ENCODE data around the gene KCTD8.

KCTD8 gene

DNA sequence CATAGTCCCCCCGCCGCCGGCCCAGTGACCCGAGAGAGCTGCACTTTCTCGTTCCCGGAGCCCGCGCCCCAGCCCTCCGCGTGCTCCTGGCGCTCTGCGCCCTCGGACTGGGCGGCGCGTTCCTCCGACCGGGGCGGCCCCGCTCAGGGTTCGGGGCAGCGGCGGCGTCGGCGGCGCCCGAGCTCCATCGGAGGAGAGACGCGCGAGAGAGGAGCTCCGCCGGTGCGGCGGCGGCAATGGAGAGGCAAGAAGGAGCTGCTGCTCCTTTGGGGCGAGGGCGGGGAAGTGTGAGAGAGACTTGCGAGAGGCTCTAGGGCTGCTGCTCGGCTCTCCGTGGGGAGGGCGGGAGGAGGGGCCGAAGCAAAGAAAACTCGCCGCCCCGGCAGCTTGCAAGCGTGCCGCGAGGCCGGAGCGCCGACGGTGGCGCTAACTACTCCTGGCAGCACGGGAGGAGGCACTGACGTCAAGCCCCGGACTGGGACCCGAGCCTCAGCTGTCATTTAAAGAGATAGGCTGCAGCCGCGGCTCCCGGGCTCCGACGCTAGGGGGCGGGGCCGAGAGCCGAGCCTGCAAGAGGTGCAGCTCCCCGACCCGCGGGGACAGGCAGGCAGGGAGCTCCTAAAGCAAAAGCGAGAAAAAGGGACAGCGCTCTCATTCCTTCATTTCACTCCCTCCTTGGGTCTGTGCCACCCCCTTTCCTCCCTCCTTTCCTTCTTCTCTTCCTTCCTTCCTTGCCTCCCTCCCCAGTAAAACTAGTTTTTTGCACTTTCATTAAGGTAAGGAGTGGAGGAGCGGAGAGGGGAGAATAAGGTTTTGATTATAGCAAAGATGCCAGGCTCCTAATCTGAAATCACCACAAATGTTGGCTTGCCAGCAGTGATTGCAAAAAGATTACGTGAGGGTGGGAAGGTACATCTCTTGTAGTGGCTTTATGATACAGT lies at the start of gene KCTD8:
Gene KCTD8, minus strand, starts transcription at position 289 of the 941 bp plus-strand sequence.
- ATAC-seq = peak; percentile 69 to 77

GRCh38 chr4:44494810-44495701 lies 46.4 kb upstream of the KCTD8 start:
- no peak for ATAC-seq

GRCh38 chr4:44493924-44494323 lies 45.3 kb upstream of the KCTD8 start:
- ATAC-seq = no peak

GRCh38 chr4:44487341-44487740 lies 38.7 kb upstream of the KCTD8 start:
- ATAC-seq = no peak

GRCh38 chr4:44479731-44480130 lies 31.1 kb upstream of the KCTD8 start:
- no peak for ATAC-seq

DNA sequence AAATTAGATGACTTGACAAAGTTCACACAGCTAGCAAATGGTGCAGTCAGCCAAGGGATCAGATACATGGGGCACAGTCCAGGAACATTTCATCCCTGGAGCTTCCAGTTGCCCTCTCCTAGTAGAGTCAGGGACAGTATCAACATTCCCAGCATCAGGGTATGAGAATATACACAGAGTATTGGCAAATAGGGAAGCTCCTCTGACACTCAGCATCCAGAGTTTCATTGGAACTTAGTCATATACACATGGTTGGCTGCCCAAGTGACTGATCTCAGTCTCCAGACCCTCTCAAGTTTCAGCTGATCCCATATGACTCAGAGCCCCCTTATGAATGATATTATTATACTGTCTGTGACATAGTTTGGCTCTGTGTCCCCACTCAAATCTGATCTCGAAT lies 13.7 kb upstream of the KCTD8 start:
- ATAC-seq = no peak

GRCh38 chr4:44447563-44448504 lies 775 bp downstream of the KCTD8 start:
- ATAC-seq = peak in 1 of 2 donors; percentile 10

DNA sequence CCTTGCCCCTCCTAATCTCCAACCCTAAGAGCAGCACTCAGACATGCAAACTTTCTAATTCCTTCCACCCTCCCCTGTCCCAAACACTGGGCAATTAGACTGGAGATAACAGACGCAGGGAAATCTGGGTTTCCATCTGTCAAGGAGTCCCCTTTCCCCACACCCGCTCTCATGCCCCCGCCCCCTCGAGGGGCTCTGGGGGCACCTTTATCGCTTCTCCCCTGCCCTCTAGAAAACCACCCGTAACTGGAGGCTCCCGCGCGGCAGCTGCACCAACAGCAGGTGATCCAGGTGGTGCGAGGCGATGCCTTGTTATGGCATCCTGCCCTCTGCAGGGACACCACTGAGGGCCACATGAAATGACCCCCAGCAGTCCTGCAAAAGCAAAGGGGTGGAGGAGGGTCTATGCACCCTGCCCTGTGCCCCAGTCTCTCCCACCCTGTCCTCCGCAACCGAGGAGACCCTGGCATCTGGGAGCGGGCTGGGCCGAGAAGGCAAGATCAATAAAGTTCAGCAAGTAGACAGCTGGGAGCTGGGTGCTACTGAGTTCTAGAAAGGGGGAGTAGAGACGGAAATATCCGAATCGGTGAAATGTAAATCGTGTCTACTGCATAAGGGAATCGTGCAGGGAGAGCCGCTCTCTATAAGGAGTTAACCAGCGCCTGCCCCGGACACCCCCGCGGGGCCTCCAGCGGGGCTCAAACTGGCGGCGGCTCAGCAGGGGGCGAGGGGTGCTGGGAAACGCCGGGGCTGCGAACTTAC lies 1.6 kb downstream of the KCTD8 start:
- no peak for ATAC-seq

DNA sequence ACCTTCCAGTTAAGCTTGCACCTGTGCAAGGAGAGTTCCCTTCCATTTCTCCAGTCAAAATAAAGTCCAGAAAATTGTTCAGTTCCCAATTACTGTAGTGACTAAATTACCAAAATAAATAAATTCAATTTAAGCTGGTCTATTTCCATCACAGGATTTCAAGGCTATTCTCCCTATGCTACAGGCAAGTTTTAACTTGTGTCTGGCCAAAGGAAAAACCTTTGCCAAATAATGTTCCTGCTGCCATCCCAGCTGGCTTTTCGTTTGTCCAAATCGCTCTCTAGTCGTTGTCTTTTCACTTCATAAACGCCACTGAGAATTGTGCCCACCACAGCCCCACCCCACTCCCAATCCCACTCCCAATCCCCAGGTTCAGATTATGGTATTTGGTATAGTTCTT lies 2.4 kb downstream of the KCTD8 start:
- no peak for ATAC-seq

- ATAC-seq = no peak
Observed at GRCh38 chr4:44438687-44439086, 9.9 kb downstream of the KCTD8 start.

DNA sequence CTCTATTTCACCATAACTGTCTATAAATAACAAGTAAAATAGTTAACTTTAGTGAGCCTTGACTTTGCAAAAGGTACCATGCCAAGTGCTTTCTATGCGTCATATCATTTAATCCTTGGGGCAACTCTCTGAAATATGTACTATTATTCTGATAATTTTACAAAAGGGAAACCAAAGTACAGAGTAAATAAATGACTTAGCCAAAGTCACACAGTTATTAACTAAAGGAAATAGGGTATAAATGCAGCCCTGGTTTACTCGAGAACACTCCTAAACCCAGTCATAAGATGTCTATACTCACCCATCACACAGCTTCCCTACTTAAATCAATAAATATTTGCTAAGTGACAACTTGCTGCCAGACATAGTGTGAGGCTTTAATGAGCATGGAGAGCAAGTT lies 14.4 kb downstream of the KCTD8 start:
- no peak for ATAC-seq

- ATAC-seq = no peak
Observed at GRCh38 chr4:44425614-44426208, 22.9 kb downstream of the KCTD8 start.

- no peak for ATAC-seq
Observed at GRCh38 chr4:44422912-44423311, 25.7 kb downstream of the KCTD8 start.

- ATAC-seq = no peak
Observed at GRCh38 chr4:44421330-44422065, 27.1 kb downstream of the KCTD8 start.

DNA sequence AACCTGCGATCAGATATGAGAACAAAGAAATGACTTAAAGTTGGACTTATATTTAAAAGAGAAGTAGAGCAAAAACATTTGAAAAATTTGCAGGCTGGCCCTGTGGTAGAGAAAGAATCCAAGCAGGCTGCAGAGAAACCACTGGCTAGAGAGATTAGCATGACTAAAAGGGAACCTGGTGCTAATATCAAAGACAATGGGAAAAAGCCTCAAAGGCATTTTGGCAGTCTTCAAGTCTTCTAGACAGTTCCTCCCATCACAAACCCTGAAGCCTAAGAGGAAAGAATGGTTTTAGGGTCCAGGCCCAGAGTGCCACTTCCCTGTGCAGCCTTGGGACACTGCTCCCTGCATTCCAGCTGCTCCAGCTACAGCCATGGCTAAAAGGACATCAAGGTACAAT lies 33.4 kb downstream of the KCTD8 start:
- no peak for ATAC-seq

DNA sequence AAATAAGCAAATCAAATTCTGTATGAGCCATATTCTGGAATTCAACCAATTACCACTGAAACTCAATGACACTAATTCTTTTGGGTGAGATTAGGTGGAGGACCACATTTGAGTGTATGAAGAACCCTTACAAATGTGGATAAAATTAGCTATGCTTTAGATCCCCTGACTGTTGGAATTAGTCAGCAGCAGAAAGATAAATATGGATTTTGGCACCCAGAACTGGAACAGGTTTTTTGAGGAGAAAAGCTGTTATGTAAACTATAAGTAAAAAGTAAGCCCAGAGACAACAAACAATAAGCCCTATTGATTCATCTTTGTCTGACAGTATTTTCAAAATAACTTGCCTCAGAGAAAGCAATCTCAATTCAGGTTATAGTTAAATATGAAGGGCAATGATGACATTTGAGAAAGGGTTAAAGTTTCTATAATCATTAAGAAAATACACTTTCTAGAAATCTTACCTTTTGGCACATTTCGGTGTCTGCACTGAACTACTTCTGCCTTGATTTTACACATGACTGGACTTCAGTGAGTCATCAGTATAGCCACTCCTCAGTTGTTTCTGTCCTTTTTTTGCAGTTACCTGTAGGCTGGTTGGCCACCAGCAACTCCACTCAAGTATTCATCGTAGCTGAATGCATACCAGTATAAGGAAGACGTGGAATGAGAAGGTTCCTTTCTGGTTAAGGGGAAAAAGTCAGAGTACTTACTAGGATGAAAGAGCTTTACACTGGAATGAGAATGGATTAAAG lies 80.0 kb downstream of the KCTD8 start:
- ATAC-seq = no peak

DNA sequence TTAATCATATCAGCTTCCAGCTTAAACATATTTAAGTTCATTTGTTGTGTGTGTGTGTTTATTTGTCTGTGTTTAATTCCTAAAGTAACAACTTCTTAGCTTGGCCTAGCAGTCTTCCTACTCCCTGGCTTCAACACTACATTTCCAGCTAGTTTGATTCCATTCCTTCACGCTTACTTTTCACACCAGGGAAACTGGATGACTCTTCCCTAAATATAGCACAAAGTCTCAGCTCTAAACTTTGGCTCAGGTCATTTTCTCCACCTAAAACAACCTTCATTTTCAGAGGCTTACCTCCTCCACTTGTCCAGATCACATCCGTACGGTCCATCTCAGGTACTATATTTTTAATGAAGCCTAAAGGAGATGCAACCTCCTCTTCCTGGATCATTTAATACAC lies 94.4 kb downstream of the KCTD8 start:
- ATAC-seq = no peak

DNA sequence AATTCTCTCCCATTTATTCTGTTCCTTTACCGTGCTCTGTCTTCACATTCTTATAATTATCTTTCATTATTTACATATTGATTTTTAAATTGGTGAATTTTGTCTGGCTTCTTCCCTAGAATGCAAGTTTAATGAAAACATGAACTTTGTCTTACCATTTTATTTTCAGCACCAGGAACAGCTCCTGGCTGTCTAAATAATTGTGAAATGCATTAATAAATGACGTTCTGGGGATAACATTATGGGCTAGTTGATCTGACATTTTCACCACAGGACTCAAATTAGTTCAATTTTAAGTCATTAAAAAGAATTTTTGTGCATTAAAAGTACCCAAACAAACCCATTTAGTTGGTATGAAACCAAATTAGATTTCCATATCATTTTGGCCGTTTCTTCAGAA lies 97.5 kb downstream of the KCTD8 start:
- no peak for ATAC-seq

DNA sequence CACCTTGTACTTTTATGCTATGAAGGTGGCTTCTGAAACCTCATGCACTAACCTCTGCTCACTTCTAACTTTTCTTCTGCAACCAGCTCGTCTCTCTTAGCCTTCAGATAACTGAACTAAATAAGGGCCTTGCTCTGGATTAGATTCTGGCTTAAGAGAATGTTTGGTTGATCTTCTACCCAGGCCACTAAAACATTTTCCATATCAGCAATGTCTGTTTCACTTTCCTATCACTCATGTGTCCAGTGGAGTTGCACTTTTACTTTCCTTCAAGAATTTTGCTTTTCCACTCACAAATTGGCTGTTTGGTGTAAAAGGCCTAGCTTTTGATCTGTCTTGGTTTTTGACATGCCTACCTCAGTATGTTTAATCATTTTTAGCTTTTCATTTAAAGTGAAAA lies 105.8 kb downstream of the KCTD8 start:
- ATAC-seq = no peak

GRCh38 chr4:44326741-44327140 lies 121.9 kb downstream of the KCTD8 start:
- ATAC-seq = no peak

Measured in activated CD4-positive, CD25-positive, alpha-beta regulatory T cell treated with anti-CD3 and anti-CD28 coated beads, Interleukin-2, amount 50 U/mL, for 24 hours (primary cell).